HG03439 (cell line): ENCODE data around the gene CMPK2.
A peak's percentile ranks its signal among the peaks of the same experiment; 100 is the strongest.
"Not testable (repeated sequence)": the region's sequence is repeated elsewhere in the genome, so short reads cannot be mapped to it uniquely, and the experiment has no call there.

ENCODE experiments used
- ATAC-seq: cut with Tn5 transposase; IDR thresholded peaks from one replicate; pipeline ENCODE4 v1.9.1; 2021; ENCODE audit warnings: mild to moderate bottlenecking, moderate library complexity; ENCODE audit not compliant: unreplicated experiment

The CMPK2 gene

GRCh38 chr2:6865346-6866274 is at the start of gene CMPK2:
CMPK2 (minus strand) TSS chr2:6865907; CDS start chr2:6865696, 211 bp downstream.
- peak; percentile 85 for ATAC-seq

- no peak for ATAC-seq
Observed at GRCh38 chr2:6915399-6915798, 49.7 kb upstream of the CMPK2 start.

GRCh38 chr2:6914828-6915227 is 49.1 kb upstream of the CMPK2 start:
- ATAC-seq = no peak

- ATAC-seq = no peak
Observed at GRCh38 chr2:6913415-6914157, 47.9 kb upstream of the CMPK2 start.

- ATAC-seq = no peak
Observed at GRCh38 chr2:6911721-6912120, 46.0 kb upstream of the CMPK2 start.

GRCh38 chr2:6909431-6910385 is 44.0 kb upstream of the CMPK2 start:
- ATAC-seq = peak; percentile 97

GRCh38 chr2:6908291-6908690 is 42.6 kb upstream of the CMPK2 start:
- no peak for ATAC-seq

- ATAC-seq = no peak
Observed at GRCh38 chr2:6906165-6906741, 40.5 kb upstream of the CMPK2 start.

- no peak for ATAC-seq
Observed at GRCh38 chr2:6905668-6906067, 40.0 kb upstream of the CMPK2 start.

- ATAC-seq = not testable (repeated sequence)
Observed at GRCh38 chr2:6902581-6902980, 36.9 kb upstream of the CMPK2 start.

GRCh38 chr2:6896930-6897759 is 31.4 kb upstream of the CMPK2 start:
- no peak for ATAC-seq

- ATAC-seq = no peak
Observed at GRCh38 chr2:6893876-6894482, 28.3 kb upstream of the CMPK2 start.

- no peak for ATAC-seq
Observed at GRCh38 chr2:6888724-6889123, 23.0 kb upstream of the CMPK2 start.

- no peak for ATAC-seq
Observed at GRCh38 chr2:6887751-6888192, 22.1 kb upstream of the CMPK2 start.

- no peak for ATAC-seq
Observed at GRCh38 chr2:6885968-6886367, 20.3 kb upstream of the CMPK2 start.

GRCh38 chr2:6885551-6885950 is 19.8 kb upstream of the CMPK2 start:
- no peak for ATAC-seq

GRCh38 chr2:6883448-6884122 is 17.9 kb upstream of the CMPK2 start:
- no peak for ATAC-seq

- no peak for ATAC-seq
Observed at GRCh38 chr2:6881516-6881915, 15.8 kb upstream of the CMPK2 start.

- no peak for ATAC-seq
Observed at GRCh38 chr2:6881046-6881445, 15.3 kb upstream of the CMPK2 start.
